GM10248 (cell line): Measurements from ENCODE around the gene RTP5.

Experiments
- CTCF ChIA-PET: fragments of 300-600 bp; sonication (Branson Sonifier 250); formaldehyde crosslinking; extraction: SDS; loops from one replicate; lab custom pipeline; 2021; ENCODE audit warnings: antibody characterized with exemption; lab: Yijun Ruan, JAX
- POLR2A ChIA-PET: fragments of 350-650 bp; sonication (Branson Sonifier 250); formaldehyde crosslinking; extraction: SDS; loops from one replicate; lab custom pipeline; 2020; ENCODE audit warnings: antibody characterized with exemption; lab: Yijun Ruan, JAX
- DNase-seq: peaks from one replicate; pipeline ENCODE4 v3.0.0; 2012; ENCODE audit errors: extremely low spot score
- TF ChIP-seq, protein P1 (sequence below): IDR thresholded peaks from 2 replicates; pipeline ENCODE4 v1.5.1; 2012; ENCODE audit warnings: mild to moderate bottlenecking, low read depth; ENCODE audit errors: extremely low read depth, missing control alignments, control extremely low read depth

The RTP5 gene

DNA sequence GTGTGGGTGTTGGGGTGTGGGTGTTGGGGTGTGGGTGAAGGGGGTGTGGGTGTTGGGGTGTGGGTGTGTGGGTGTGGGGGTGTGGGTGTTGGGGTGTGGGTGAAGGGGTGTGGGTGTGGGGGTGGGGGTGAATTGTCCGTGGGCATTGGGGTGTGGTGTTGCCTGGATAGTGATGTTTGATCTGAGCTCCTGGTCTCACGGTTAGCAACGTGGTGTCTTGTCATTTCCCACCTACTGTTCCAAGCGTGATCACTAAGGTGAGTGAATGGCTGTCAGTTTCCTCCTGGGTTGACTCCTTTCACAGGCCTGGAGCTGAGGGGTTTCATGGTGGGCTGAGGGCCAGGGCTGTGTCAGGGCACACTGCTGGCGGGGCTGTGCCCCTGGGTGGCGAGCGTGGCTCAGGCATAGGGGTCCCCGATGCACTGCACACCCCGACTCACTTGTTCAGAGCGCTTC lies 27.2 kb downstream of the RTP5 start:
- DNase-seq: no peak
- ChIA-PET CTCF (no interaction called here), POLR2A (no interaction called here)
- TF ChIP-seq, protein P1, sequence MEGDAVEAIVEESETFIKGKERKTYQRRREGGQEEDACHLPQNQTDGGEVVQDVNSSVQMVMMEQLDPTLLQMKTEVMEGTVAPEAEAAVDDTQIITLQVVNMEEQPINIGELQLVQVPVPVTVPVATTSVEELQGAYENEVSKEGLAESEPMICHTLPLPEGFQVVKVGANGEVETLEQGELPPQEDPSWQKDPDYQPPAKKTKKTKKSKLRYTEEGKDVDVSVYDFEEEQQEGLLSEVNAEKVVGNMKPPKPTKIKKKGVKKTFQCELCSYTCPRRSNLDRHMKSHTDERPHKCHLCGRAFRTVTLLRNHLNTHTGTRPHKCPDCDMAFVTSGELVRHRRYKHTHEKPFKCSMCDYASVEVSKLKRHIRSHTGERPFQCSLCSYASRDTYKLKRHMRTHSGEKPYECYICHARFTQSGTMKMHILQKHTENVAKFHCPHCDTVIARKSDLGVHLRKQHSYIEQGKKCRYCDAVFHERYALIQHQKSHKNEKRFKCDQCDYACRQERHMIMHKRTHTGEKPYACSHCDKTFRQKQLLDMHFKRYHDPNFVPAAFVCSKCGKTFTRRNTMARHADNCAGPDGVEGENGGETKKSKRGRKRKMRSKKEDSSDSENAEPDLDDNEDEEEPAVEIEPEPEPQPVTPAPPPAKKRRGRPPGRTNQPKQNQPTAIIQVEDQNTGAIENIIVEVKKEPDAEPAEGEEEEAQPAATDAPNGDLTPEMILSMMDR: no peak

DNA sequence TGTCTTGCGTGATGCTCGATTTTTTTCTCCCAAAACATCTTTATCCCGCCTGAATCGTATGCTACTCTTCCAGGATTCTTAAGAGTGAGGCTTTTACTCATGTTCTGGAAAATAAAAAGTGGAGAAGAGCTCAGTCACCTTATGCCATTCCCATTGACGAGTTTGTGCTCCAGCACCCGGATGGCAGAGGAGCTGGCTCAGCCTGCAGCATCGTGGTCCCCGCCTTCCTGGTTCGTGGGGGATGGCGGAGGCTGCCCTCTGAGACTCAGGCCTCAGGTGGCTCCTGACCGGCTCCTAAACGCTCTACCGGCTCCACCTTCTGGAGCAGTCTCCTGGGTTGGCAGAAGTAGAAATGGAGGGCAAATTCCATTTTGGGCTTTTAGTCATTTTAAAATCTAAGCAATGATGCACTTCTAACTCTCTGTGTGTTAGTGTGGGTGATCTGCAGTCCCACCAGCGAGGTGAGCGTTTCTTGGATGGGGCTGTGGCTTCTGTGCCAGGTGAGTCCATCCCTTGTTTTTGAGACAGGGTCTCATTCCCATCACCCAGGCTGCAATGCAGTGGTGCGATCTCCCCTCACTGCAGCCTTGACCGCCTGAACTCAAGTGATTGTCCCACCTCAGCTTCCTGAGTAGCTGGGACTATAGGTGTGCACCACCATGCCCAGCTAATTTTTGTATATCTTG lies 27.8 kb downstream of the RTP5 start:
- no peak for DNase-seq
- ChIA-PET CTCF (no interaction called here), POLR2A (no interaction called here)
- TF ChIP-seq, protein P1: no peak

DNA sequence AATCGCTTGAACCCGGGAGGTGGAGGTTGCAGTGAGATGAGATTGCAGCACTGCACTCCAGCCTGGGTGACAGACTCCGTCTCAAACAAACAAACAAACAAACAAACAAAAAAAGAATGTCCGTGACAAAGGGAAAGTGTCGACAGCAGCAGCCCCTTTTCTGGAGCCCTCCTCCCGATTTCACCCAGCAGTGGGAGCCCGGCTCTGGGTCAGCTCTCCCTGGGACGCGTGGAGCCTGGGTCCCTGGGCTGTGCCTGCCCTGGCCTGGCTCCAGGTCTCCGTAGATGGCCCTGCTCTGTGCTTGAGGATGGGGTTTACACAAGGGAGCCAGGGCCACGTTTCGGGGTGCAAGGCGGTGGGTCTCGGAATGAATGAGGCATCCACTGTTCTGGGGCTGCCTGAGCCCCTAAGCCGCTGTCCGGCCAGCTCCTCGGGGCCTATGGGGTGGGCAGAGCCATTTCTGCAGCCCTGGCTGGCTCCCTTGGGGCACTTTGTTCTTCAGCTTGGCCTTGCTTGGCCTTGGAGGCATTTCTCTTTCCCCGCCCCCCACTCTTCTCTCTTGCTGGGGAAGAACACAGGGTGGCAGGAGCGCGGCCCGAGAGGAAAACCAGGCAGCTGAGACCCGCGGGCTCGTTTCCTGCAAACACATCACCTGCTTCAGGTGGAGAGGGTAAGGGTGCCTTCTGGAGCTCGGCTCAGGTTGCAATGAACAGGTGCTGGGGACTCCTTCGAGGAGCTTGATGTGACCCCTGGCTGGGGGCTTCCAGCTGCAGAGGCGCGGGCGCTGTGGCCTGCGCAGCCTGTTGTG lies 29.1 kb downstream of the RTP5 start:
- TF ChIP-seq, protein P1: no peak
- POLR2A ChIA-PET: no interaction called here
- DNase-seq: no peak
- CTCF ChIA-PET: no interaction called here

DNA sequence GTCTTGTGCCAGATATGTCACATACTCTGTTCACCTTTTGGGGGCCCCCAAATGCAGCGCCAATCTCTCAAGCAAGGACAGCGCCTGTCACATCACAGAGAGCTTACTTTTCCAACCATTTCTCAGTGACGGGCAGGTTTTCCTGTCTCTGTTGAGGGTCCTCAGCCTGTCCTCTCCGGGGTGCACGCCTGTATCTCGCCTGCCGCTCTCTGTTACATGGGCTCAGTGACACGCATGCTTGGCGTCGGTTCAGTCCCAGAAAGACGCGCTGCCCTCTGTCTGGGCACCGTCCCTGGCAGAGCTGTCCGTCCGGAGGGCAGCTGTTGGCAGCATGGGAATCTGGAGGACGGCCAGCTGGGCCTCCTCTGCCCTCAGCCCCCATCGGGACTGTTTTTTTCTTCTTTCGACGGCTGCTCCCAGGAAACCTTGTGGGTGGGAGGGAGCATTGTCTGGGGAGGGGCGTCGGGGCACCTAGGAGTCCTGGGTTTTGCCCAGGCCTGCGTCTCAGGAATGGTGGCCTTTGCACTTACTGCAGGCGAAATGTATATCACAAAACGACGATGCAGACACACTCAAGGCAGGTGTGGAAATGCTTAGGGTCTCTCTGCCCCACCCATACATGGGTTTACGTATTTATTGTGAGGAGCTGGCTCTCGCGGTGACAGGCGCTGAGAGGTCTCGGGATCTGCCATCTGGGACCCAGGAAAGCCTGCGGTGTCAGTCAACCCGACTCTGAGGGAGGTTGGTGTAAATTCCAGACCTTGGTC lies 30.9 kb downstream of the RTP5 start:
- POLR2A ChIA-PET: no interaction called here
- DNase-seq: no peak
- TF ChIP-seq, protein P1: no peak
- CTCF ChIA-PET: no interaction called here

DNA sequence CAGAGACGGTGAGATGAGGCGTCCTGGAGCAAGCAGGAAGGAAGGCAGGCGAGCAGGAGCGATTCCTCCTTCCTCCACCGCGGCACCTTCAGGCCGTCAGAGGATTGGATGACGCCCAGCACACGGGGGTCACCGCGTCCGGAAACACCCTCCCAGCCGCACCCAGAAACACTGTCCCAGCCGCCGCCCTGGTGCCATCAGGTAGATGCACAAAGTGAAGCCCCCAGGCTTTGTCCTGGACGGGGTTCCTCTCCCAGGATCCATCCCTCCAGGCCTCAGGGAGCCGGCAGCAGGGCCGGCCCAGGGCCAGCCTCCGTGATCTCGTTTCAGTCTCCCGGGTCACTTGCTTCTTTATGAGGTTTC lies 31.5 kb downstream of the RTP5 start:
- POLR2A ChIA-PET: interaction anchor here (0.6 kb wide), 1 partner anchor 207 kb away, joined by 7 read pairs; no protein-coding TSS in a partner anchor
- CTCF ChIA-PET: no interaction called here
- TF ChIP-seq, protein P1: no peak
- DNase-seq: no peak
